MCF 10A (cell line): ENCODE results near the gene GCA. TPM values are rescaled to one million over a fixed set of nuclear protein-coding genes. Genes with fewer than 3 reads are reported as not detected.

ENCODE experiments used
- BruUV-seq: library from RNA; stranded (reverse); fragments of 400-500 nt; replicated peaks from 2 replicates; lab custom pipeline; 2021; lab: Mats Ljungman, UMichigan
- CTCF ChIA-PET: fragments of 300-600 bp; sonication (Branson Sonifier 250); formaldehyde crosslinking; extraction: SDS; loops from one replicate; lab custom pipeline; 2021; ENCODE audit warnings: antibody characterized with exemption, inconsistent platforms; lab: Yijun Ruan, JAX
- POLR2A ChIA-PET: fragments of 300-600, 350-650 bp; sonication (Branson Sonifier 250); formaldehyde crosslinking; extraction: SDS; loops from one replicate; lab custom pipeline; 2020; ENCODE audit warnings: antibody characterized with exemption, inconsistent platforms; lab: Yijun Ruan, JAX
- DNase-seq: peaks from one replicate; pipeline ENCODE4 v3.0.0-alpha.2; 2018; ENCODE audit not compliant: unreplicated experiment
- H3K27ac Mint-ChIP-seq: one replicate; pipeline ENCODE4 v1.8.0; 2022; ENCODE audit warnings: mild to moderate bottlenecking, low read depth, mixed read lengths; ENCODE audit not compliant: unreplicated experiment
- H3K27me3 Mint-ChIP-seq: one replicate; pipeline ENCODE4 v1.8.0; 2022; ENCODE audit warnings: mixed read lengths; ENCODE audit not compliant: insufficient read depth, unreplicated experiment
- H3K36me3 Mint-ChIP-seq: one replicate; pipeline ENCODE4 v1.8.0; 2022; ENCODE audit warnings: mild to moderate bottlenecking, moderate library complexity, mixed read lengths; ENCODE audit not compliant: insufficient read depth, unreplicated experiment
- H3K4me1 Mint-ChIP-seq: one replicate; pipeline ENCODE4 v1.8.0; 2022; ENCODE audit warnings: mixed read lengths; ENCODE audit not compliant: insufficient read depth, unreplicated experiment
- H3K4me3 Mint-ChIP-seq: one replicate; pipeline ENCODE4 v1.8.0; 2022; ENCODE audit warnings: mild to moderate bottlenecking, moderate library complexity, mixed read lengths; ENCODE audit not compliant: unreplicated experiment
- H3K9me3 Mint-ChIP-seq: one replicate; pipeline ENCODE4 v1.8.0; 2022; ENCODE audit warnings: mixed read lengths; ENCODE audit not compliant: unreplicated experiment
- intact Hi-C: fragments of 100-400 bp; cut with micrococcal nuclease; formaldehyde crosslinking; loops from 2 replicates; pipeline ENCODE4 v1.14.1; 2022
- total RNA-seq: library from RNA; stranded (reverse); gene quantifications from 2 replicates; pipeline ENCODE4 v1.2.3, GENCODE V29; 2022
- TF ChIP-seq, protein P1 (sequence below): fragments of 200-600 bp; IDR thresholded peaks from one replicate; pipeline ENCODE4 v1.8.0; 2022; ENCODE audit warnings: antibody characterized with exemption, mild to moderate bottlenecking; ENCODE audit not compliant: unreplicated experiment

GCA gene
- total RNA-seq, 1 experiment from 2014 or later: 0.77 TPM

DNA sequence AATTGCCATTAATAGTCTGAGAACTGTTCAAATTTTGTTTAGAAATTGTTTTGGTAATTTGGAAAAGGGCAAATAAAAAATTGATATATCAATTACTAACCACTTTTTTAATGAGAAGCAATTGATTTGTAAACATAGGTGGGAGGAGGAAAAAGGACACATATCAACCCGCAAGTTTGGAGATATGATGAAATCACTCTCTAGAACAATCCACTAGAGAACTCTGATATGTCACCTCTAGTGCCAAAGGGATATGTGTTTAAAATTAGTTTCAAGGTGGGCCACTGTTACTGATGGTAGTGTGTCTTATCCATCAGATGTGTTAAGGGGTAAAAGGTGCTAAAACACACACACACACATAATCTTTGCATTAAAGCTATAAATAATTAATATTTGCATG is 42.1 kb upstream of the GCA start:
- Mint-ChIP-seq H3K4me3 (no peak overlapping the region), H3K27me3 (no peaks in the 10 kb centered on the region), H3K27ac (no peak overlapping the region), H3K9me3 (no peaks in the 10 kb centered on the region), H3K4me1 (no peaks in the 10 kb centered on the region), H3K36me3 (no peaks in the 10 kb centered on the region)
- ChIA-PET CTCF (interaction anchor here (0.6 to 24.0 kb wide), 17 partner anchors 9 to 1760 kb away, joined by 3 to 639 read pairs (median 5); partner anchors contain the start of gene GCG), POLR2A (interaction anchor here (0.6 kb wide), 1 partner anchor 83 kb away, joined by 3 read pairs; no protein-coding TSS in a partner anchor)
- TF ChIP-seq, protein P1, sequence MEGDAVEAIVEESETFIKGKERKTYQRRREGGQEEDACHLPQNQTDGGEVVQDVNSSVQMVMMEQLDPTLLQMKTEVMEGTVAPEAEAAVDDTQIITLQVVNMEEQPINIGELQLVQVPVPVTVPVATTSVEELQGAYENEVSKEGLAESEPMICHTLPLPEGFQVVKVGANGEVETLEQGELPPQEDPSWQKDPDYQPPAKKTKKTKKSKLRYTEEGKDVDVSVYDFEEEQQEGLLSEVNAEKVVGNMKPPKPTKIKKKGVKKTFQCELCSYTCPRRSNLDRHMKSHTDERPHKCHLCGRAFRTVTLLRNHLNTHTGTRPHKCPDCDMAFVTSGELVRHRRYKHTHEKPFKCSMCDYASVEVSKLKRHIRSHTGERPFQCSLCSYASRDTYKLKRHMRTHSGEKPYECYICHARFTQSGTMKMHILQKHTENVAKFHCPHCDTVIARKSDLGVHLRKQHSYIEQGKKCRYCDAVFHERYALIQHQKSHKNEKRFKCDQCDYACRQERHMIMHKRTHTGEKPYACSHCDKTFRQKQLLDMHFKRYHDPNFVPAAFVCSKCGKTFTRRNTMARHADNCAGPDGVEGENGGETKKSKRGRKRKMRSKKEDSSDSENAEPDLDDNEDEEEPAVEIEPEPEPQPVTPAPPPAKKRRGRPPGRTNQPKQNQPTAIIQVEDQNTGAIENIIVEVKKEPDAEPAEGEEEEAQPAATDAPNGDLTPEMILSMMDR: no peak
- intact Hi-C loops: loop anchor here (1.0 to 2.0 kb wide), 2 partner anchors 149 to 295 kb away; no protein-coding TSS in a partner anchor
- BruUV-seq: no TSS peak
- no peak for DNase-seq

DNA sequence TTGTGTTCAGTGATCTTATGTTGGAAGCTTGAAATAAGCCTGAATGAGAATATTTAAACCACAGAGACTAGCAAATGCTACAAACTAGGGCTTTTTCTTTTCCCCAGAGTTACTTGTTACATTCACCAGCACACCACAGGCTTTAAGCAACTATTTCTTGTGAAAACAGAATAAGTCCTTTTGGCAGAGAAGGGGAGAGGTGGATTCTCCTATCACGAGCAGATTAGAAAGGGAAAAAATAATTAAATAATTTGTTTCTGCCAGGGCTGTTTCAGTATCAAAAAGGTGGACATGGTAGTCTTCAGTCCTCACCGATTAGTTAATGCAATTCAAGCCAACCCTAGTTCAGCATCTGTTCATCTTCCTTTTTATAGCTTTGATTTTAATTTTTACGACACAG is 38.0 kb upstream of the GCA start:
- no peak overlapping the region for H3K27ac Mint-ChIP-seq
- H3K4me3 Mint-ChIP-seq: no peak overlapping the region
- no peaks in the 10 kb centered on the region for H3K36me3 Mint-ChIP-seq
- BruUV-seq: no TSS peak
- H3K9me3 Mint-ChIP-seq: no peaks in the 10 kb centered on the region
- CTCF ChIA-PET: interaction anchor here (13.1 to 24.0 kb wide), 2 partner anchors 88 to 155 kb away, joined by 253 to 639 read pairs; partner anchors contain the start of gene GCG
- no peaks in the 10 kb centered on the region for H3K4me1 Mint-ChIP-seq
- DNase-seq: no peak
- TF ChIP-seq, protein P1: no peak
- intact Hi-C loops: no loop called here
- POLR2A ChIA-PET: interaction anchor here (1.8 kb wide), 1 partner anchor 10 kb away, joined by 5 read pairs; no protein-coding TSS in a partner anchor
- H3K27me3 Mint-ChIP-seq: no peaks in the 10 kb centered on the region

DNA sequence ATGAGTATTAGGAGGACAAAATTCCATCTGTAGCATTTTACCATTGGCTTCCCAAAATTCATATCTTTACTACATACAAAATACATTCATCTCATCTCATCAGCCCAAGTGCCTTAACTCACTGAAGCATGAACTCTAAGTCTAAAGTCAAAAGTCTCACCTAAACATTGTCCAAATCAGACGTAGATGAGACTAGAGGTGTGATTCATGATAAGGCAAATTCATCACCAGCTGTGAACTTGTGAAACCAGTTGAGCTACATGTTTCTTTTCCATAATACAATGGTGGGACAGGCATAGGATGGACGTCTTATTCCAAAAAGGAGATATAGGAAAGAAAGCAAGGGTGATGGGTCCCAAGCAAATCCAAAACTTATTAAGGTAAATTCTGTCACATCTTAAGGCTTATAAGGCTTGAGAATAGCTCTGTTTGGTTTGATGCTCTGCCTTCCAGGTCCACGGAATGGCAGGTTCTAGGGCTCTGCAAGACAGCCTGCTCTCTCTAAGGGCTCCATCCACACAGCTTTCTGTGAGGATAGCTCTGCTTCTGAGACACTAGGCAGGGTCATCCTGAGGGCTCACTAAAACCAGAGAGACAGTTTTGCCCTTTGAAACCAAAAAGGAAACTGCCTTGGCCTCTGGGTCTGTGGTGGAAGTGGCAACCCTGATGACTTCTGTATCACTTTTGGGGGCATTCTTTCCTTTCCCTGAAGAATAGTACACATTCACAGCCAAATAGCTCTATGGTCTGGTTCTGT is 35.0 kb upstream of the GCA start:
- H3K4me1 Mint-ChIP-seq: no peaks in the 10 kb centered on the region
- ChIA-PET POLR2A (interaction anchor here (0.9 to 1.3 kb wide), 3 partner anchors 8 to 18 kb away, joined by 3 to 4 read pairs (median 3); no protein-coding TSS in a partner anchor), CTCF (interaction anchor here (0.7 to 24.0 kb wide), 5 partner anchors 11 to 131 kb away, joined by 3 to 639 read pairs (median 6); no protein-coding TSS in a partner anchor)
- TF ChIP-seq, protein P1: no peak
- intact Hi-C loops: no loop called here
- H3K4me3 Mint-ChIP-seq: no peak overlapping the region
- DNase-seq: no peak
- H3K27me3 Mint-ChIP-seq: no peaks in the 10 kb centered on the region
- no peaks in the 10 kb centered on the region for H3K9me3 Mint-ChIP-seq
- H3K27ac Mint-ChIP-seq: no peak overlapping the region
- BruUV-seq: no TSS peak
- no peaks in the 10 kb centered on the region for H3K36me3 Mint-ChIP-seq

DNA sequence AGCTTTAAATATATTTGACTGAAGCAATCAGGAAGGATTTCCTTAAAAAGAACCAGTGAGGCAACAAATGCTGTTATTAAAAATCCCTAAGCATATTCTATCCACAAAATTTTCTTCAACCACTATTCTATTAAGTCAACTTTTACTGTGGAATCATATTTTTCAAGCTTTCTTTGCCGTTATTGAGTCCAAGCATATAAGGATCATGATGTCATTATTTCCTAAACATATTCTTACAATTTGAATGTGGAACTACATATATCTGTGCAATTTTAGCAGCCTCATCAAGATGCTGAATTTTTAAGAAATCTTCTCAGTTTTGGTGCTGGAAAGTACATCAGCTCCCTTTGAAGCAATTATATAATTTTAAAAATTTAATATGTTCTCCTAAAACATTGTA is 31.1 kb upstream of the GCA start:
- POLR2A ChIA-PET: no interaction called here
- intact Hi-C loops: no loop called here
- Mint-ChIP-seq H3K4me1 (peaks cover 9% of the 10 kb centered on the region), H3K27me3 (no peaks in the 10 kb centered on the region), H3K9me3 (no peaks in the 10 kb centered on the region), H3K36me3 (no peaks in the 10 kb centered on the region), H3K27ac (no peak overlapping the region), H3K4me3 (no peak overlapping the region)
- CTCF ChIA-PET: interaction anchor here (0.7 to 2.4 kb wide), 5 partner anchors 12 to 172 kb away, joined by 3 to 14 read pairs (median 9); no protein-coding TSS in a partner anchor
- DNase-seq: no peak
- TF ChIP-seq, protein P1: no peak
- BruUV-seq: no TSS peak
